IMR-90 (cell line): ENCODE data around the gene CCNG1.

Experiments
- BHLHE40 ChIP-seq: fragments of 150-350 bp; IDR thresholded peaks from 2 replicates; pipeline ENCODE4 v1.6.1; 2016; ENCODE audit warnings: mild to moderate bottlenecking, low read depth, low read length
- MXI1 ChIP-seq: IDR thresholded peaks from 2 replicates; pipeline ENCODE4 v1.6.1; 2012; ENCODE audit warnings: low read depth, mild to moderate bottlenecking, low read length, moderate library complexity, borderline replicate concordance
- POLR2A ChIP-seq: IDR thresholded peaks from 2 replicates; pipeline ENCODE4 v1.6.1; 2012; ENCODE audit warnings: mild to moderate bottlenecking, low read depth, low read length
- RAD21 ChIP-seq: IDR thresholded peaks from 2 replicates; pipeline ENCODE4 v1.6.1; 2012; ENCODE audit warnings: low read length, improper control_type of control experiment
- RCOR1 ChIP-seq: IDR thresholded peaks from 2 replicates; pipeline ENCODE4 v1.6.1; 2012; ENCODE audit warnings: mild to moderate bottlenecking, low read length, improper control_type of control experiment; ENCODE audit not compliant: insufficient replicate concordance
- TF ChIP-seq, protein P1 (sequence below): fragments of 150-350 bp; IDR thresholded peaks from 2 replicates; pipeline ENCODE4 v1.6.1; 2016; ENCODE audit warnings: low read depth, mild to moderate bottlenecking, low read length, moderate library complexity, borderline replicate concordance
- TF ChIP-seq, protein P2 (sequence below): conservative IDR thresholded peaks from 2 replicates; pipeline ENCODE4 v1.5.1; 2012; ENCODE audit warnings: mild to moderate bottlenecking, low read depth, low read length, improper control_type of control experiment
- TF ChIP-seq, protein P3 (sequence below): fragments of 150-350 bp; IDR thresholded peaks from 2 replicates; pipeline ENCODE4 v1.6.1; 2017; ENCODE audit warnings: mild to moderate bottlenecking, antibody characterized with exemption, low read length, low read depth

DNA sequence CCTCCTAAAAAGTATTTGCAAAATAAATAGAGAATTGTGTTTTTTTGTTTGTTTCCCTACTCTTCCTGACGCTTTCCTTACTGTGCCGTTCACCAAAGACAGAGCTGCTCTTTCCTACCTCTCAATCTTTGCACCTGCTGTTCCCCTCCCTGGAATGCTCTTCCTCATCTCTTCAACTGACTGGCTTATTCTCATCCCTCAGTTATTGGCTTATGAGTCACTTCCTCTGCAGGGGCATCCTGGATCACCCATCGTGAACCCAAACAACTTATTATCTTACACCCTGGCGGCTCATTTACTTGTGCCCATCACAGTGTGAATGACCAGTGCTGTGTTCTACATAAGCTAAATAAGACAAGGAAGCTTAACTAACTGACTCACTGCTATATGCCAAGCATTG is 36.1 kb upstream of the CCNG1 start:
- TF ChIP-seq, protein P1, sequence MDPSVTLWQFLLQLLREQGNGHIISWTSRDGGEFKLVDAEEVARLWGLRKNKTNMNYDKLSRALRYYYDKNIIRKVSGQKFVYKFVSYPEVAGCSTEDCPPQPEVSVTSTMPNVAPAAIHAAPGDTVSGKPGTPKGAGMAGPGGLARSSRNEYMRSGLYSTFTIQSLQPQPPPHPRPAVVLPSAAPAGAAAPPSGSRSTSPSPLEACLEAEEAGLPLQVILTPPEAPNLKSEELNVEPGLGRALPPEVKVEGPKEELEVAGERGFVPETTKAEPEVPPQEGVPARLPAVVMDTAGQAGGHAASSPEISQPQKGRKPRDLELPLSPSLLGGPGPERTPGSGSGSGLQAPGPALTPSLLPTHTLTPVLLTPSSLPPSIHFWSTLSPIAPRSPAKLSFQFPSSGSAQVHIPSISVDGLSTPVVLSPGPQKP, result no peak
- TF ChIP-seq RAD21 (no peak), POLR2A (no peak), MXI1 (no peak), BHLHE40 (no peak), RCOR1 (no peak)
- TF ChIP-seq, protein P2, sequence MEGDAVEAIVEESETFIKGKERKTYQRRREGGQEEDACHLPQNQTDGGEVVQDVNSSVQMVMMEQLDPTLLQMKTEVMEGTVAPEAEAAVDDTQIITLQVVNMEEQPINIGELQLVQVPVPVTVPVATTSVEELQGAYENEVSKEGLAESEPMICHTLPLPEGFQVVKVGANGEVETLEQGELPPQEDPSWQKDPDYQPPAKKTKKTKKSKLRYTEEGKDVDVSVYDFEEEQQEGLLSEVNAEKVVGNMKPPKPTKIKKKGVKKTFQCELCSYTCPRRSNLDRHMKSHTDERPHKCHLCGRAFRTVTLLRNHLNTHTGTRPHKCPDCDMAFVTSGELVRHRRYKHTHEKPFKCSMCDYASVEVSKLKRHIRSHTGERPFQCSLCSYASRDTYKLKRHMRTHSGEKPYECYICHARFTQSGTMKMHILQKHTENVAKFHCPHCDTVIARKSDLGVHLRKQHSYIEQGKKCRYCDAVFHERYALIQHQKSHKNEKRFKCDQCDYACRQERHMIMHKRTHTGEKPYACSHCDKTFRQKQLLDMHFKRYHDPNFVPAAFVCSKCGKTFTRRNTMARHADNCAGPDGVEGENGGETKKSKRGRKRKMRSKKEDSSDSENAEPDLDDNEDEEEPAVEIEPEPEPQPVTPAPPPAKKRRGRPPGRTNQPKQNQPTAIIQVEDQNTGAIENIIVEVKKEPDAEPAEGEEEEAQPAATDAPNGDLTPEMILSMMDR, result no peak
- TF ChIP-seq, protein P3, sequence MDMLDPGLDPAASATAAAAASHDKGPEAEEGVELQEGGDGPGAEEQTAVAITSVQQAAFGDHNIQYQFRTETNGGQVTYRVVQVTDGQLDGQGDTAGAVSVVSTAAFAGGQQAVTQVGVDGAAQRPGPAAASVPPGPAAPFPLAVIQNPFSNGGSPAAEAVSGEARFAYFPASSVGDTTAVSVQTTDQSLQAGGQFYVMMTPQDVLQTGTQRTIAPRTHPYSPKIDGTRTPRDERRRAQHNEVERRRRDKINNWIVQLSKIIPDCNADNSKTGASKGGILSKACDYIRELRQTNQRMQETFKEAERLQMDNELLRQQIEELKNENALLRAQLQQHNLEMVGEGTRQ, result no peak
